NT2/D1 (cell line): ENCODE data around the gene CD276.

Experiments
- SUZ12 ChIP-seq: IDR thresholded peaks from 2 replicates; pipeline ENCODE4 v1.6.1; 2011; ENCODE audit not compliant: insufficient read length, insufficient read depth; ENCODE audit errors: extremely low read depth
- YY1 ChIP-seq: IDR thresholded peaks from 2 replicates; pipeline ENCODE4 v1.6.1; 2011; ENCODE audit not compliant: insufficient read length, insufficient read depth
- ZNF274 ChIP-seq: IDR thresholded peaks from 2 replicates; pipeline ENCODE4 v1.6.1; 2011; ENCODE audit warnings: mild to moderate bottlenecking, low read depth, low read length

- TF ChIP-seq SUZ12 (no peak), YY1 (no peak), ZNF274 (no peak)
These were observed at the start of gene CD276 for GRCh38 chr15:73683777-73684580.
